DND-41 (cell line): ENCODE measurements around the gene NEK9.

Source experiments
- CTCF ChIP-seq: IDR thresholded peaks from 2 replicates; pipeline ENCODE4 v1.5.1; 2012; ENCODE audit warnings: borderline replicate concordance, low read length, moderate library complexity, mild to moderate bottlenecking; ENCODE audit not compliant: poor library complexity, severe bottlenecking; ENCODE audit errors: extremely low read depth
- EZH2 ChIP-seq: IDR thresholded peaks from 3 replicates; pipeline ENCODE4 v1.6.1; 2012; ENCODE audit warnings: borderline replicate concordance, low read depth, mild to moderate bottlenecking, moderate library complexity, low read length, inconsistent platforms; ENCODE audit not compliant: severe bottlenecking

DNA sequence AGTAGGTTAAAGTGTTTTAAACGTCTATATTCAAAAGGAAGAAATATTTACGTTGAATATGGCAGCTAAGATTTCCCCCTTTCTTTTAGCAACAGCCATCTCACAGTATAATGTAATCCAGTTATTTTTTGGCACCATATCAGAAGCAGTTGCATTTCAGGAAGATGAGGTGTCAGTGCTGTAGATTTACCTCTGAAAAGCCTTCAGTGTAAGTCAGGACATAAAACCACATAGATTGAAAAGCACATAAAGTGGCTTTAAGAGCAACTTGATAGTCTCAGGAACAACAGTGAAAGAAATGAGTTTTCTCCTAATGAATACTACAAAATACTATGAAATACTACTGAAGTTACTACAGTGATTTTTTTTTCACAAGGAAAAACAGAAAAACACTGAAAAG lies 82.5 kb downstream of the NEK9 start:
- TF ChIP-seq CTCF (no peak), EZH2 (no peak)
